Cardiac fibroblast (primary cell): Measurements from ENCODE around the gene LRRC66.

Experiments used
- DNase-seq, 2 donors: peaks; one replicate each; pipeline versions ENCODE4 v3.0.0 to v3.0.0-alpha.2; 2010; ENCODE audit warnings: low read depth in 2 of 2
- H3K4me3 ChIP-seq, 2 donors: replicated peaks in 1 of 2; 1 replicate in 1 of 2; 2 replicates in 1 of 2; pipeline ENCODE4 v1.5.1; 2011; ENCODE audit warnings: low read depth in 2 of 2, low read length in 2 of 2, mild to moderate bottlenecking in 2 of 2, moderate library complexity in 1 of 2
- TF ChIP-seq, protein P1 (sequence below): IDR thresholded peaks from one replicate; pipeline ENCODE4 v1.5.1; 2011; ENCODE audit warnings: low read depth, mild to moderate bottlenecking, low read length, inconsistent platforms

Gene LRRC66, protein sequence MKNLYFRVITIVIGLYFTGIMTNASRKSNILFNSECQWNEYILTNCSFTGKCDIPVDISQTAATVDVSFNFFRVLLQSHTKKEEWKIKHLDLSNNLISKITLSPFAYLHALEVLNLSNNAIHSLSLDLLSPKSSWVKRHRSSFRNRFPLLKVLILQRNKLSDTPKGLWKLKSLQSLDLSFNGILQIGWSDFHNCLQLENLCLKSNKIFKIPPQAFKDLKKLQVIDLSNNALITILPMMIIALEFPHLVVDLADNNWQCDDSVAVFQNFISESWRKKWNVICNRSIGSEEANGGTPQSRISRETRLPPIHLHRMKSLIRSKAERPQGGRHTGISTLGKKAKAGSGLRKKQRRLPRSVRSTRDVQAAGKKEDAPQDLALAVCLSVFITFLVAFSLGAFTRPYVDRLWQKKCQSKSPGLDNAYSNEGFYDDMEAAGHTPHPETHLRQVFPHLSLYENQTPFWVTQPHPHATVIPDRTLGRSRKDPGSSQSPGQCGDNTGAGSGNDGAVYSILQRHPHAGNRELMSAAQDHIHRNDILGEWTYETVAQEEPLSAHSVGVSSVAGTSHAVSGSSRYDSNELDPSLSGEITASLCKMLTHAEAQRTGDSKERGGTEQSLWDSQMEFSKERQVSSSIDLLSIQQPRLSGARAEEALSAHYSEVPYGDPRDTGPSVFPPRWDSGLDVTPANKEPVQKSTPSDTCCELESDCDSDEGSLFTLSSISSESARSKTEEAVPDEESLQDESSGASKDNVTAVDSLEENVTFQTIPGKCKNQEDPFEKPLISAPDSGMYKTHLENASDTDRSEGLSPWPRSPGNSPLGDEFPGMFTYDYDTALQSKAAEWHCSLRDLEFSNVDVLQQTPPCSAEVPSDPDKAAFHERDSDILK

DNA sequence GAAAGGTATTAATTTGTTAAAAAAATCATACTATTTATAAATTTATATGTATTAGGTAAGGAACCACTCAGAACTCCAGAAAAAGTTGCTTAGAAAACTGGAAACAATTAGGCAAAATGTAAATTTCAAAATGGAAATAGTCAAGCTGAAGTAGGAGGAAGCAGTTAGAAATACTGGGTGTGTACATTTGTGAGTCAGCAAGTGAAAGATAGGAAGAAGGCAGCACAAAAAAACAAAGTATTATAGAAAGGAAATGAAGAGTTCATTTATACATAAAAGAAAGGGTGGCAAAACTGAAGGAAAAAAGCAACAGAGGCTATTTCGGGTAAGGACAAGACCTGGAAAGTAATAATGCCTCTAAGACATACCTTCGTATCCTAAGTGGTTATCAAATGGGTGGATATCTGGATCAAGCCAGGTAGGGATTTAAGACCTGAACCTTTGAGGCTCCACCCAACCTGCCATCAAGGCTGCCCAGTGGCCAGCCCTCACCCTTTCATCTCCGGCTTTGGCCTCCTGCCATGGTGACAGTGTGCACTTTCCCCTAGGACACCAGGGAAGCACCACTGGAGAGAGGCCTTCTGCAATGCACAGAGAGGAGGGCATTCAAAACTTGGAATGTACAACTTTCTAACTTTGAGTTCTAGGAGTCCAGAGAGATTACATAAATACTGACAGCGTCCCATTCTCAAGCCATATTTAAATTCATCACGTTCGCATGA is at the start of gene LRRC66:
TSS of gene LRRC66 (minus strand) at position 428 of the 722 bp plus-strand sequence. CDS start 2,750 bp downstream, outside the sequence.
- no peak within 1 kb of the TSS for H3K4me3 ChIP-seq
- TF ChIP-seq, protein P1, sequence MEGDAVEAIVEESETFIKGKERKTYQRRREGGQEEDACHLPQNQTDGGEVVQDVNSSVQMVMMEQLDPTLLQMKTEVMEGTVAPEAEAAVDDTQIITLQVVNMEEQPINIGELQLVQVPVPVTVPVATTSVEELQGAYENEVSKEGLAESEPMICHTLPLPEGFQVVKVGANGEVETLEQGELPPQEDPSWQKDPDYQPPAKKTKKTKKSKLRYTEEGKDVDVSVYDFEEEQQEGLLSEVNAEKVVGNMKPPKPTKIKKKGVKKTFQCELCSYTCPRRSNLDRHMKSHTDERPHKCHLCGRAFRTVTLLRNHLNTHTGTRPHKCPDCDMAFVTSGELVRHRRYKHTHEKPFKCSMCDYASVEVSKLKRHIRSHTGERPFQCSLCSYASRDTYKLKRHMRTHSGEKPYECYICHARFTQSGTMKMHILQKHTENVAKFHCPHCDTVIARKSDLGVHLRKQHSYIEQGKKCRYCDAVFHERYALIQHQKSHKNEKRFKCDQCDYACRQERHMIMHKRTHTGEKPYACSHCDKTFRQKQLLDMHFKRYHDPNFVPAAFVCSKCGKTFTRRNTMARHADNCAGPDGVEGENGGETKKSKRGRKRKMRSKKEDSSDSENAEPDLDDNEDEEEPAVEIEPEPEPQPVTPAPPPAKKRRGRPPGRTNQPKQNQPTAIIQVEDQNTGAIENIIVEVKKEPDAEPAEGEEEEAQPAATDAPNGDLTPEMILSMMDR: no peak
- DNase-seq: peak; percentile 24 to 41

DNA sequence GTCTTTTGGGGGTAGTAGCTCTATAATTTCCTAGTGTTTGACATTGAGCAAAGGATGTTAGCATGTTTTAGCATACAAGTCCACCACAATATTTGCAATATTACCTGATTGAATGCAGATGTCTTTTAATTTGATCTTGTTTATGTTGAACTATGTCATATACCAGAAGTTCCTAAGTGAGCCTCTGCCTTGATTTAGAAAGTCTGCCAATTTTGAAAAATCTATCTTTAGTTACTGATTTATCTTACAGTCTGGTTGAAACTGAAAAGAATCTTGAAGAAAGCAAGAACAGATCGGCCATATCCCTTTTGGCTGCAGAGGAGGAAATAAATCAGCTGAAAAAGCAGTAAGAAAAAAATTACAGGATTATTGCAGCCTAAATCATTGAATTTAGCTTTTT is 49.4 kb upstream of the LRRC66 start:
- no peak for DNase-seq
- TF ChIP-seq, protein P1: no peak
- no peak overlapping the region for H3K4me3 ChIP-seq

DNA sequence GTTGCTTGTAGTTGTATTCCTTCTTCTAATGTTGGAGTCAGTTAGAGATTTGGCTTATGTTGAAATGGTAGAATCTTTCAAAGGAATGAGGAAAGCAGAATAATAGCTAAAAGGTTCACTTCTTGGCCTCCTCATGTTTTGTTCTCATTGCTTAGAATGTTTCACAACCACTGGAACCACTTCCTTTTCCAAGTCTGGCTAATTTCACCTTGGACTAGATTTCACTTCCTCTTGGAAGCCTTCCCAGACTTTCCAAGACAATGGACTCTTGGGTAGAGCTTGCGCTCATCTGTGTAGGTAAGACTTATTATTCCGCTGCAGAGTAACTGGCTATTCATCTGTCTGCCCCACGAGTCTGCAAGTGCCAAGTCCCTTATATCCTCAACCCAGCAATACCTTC is 39.2 kb upstream of the LRRC66 start:
- TF ChIP-seq, protein P1: no peak
- H3K4me3 ChIP-seq: no peak overlapping the region
- peak; percentile 89 to 93 for DNase-seq

DNA sequence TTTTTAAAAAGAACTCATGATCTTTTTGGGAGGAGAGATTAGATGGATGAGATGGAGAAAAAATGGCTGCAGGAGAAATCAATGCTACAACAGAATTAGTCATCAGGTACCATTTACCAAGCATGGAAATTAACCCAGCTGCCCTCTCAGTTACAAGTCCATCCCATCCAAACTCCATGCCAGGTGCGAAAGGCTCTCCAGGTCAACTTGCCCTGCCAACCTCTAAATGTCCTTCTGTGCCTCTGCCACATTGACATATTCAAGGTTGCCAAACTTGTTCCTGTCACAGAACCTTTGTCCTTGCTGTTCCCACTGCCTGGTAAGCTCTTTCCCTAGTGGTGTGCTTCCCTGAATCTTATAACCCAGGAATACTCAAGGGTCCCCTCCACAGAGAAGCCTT is 38.1 kb upstream of the LRRC66 start:
- TF ChIP-seq, protein P1: no peak
- H3K4me3 ChIP-seq: no peak overlapping the region
- no peak for DNase-seq

DNA sequence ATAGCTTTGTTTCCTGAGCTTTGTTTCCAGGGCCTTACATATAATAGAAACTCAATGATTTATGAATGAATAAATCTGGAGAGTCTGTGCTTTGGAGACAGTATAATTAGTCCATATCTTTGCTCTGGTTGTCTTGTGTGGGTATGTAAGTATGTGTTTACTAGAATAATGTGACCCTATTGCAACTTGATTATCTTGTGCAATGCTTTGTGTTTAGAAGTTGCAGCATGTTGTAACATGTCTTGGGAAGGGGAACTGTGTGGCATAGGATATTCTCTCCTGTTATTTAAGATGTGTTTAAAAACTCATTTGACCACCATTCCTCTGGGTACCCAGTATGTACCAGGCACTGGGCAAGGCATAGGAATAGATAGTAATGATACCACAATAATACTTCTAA is 37.0 kb upstream of the LRRC66 start:
- TF ChIP-seq, protein P1: no peak
- peak in 1 of 2 donors; percentile 6 for DNase-seq
- no peak overlapping the region for H3K4me3 ChIP-seq

DNA sequence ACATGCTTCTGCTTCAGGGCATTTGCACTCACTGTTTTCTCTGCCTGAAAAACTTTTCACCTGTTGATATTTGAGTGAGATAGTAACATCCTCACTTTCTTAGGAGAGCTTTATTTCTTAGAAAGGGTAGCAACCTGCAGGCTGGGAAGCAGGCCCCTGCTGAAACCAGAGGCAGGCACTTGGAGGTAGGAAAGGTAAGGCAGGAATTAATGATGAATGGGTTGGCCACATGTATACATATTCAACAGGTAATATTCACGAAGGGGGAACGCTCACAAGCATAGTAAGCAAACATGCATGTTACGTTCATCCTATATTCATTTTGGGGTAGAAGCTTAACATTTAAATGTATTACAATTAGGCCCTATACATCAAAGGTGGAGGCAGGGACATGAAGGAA is 34.1 kb upstream of the LRRC66 start:
- H3K4me3 ChIP-seq: no peak overlapping the region
- DNase-seq: no peak
- TF ChIP-seq, protein P1: no peak
